CD8-positive, alpha-beta memory T cell (primary cell): Measurements from ENCODE around the gene OLFML3. TPM values are rescaled to one million over a fixed set of nuclear protein-coding genes. Genes with fewer than 3 reads are reported as not detected.
"Not testable (repeated sequence)": the region's sequence is repeated elsewhere in the genome, so short reads cannot be mapped to it uniquely, and the experiment has no call there.

Experiments used
- CTCF ChIA-PET: fragments of 350-600 bp; sonication (Branson Sonifier 250); formaldehyde crosslinking; loops from one replicate; lab custom pipeline; 2021; ENCODE audit warnings: antibody characterized with exemption; lab: Charles Lee
- POLR2A ChIA-PET: fragments of 350-600 bp; sonication (Branson Sonifier 250); formaldehyde crosslinking; loops from one replicate; lab custom pipeline; 2021; ENCODE audit warnings: antibody characterized with exemption; lab: Charles Lee
- DNase-seq, 5 donors: peaks; one replicate each; pipeline versions ENCODE4 v3.0.0 to v3.0.0-alpha.2; 2020 to 2022; ENCODE audit warnings: mixed read lengths in 1 of 5
- H3K27ac ChIP-seq: one replicate; pipeline ENCODE4 v1.7.0; 2013; ENCODE audit warnings: low read depth, mild to moderate bottlenecking, low read length, moderate library complexity
- H3K27me3 ChIP-seq: 2 replicates; pipeline ENCODE4 v1.7.0; 2013; ENCODE audit warnings: low read length, mild to moderate bottlenecking; ENCODE audit not compliant: insufficient read depth, poor library complexity, severe bottlenecking
- H3K36me3 ChIP-seq: 2 replicates; pipeline ENCODE4 v1.7.0; 2013; ENCODE audit warnings: mild to moderate bottlenecking, low read length, moderate library complexity; ENCODE audit not compliant: insufficient read depth
- H3K4me1 ChIP-seq: 2 replicates; pipeline ENCODE4 v1.7.0; 2013; ENCODE audit warnings: mild to moderate bottlenecking, low read length, moderate library complexity; ENCODE audit not compliant: insufficient read depth
- H3K4me3 ChIP-seq: 2 replicates; pipeline ENCODE4 v1.7.0; 2013; ENCODE audit warnings: mild to moderate bottlenecking, low read length
- H3K9me3 ChIP-seq: 2 replicates; pipeline ENCODE4 v1.7.0; 2013; ENCODE audit warnings: mild to moderate bottlenecking, low read length
- H3K27ac Mint-ChIP-seq, 8 donors: one replicate each; pipeline ENCODE4 v1.8.0; 2020 to 2021; ENCODE audit warnings: mixed read lengths in 8 of 8, mild to moderate bottlenecking in 6 of 8, inconsistent platforms in 3 of 8, moderate library complexity in 3 of 8
- H3K27me3 Mint-ChIP-seq, 2 donors: one replicate each; pipeline ENCODE4 v1.8.0; 2020 to 2021; ENCODE audit warnings: mixed read lengths in 2 of 2, mild to moderate bottlenecking in 1 of 2, moderate library complexity in 1 of 2
- H3K36me3 Mint-ChIP-seq, 3 donors: one replicate each; pipeline ENCODE4 v1.8.0; 2020 to 2021; ENCODE audit warnings: mixed read lengths in 3 of 3, inconsistent platforms in 1 of 3, mild to moderate bottlenecking in 1 of 3
- H3K4me1 Mint-ChIP-seq, 3 donors: one replicate each; pipeline ENCODE4 v1.8.0; 2020 to 2021; ENCODE audit warnings: mixed read lengths in 3 of 3, inconsistent platforms in 1 of 3, mild to moderate bottlenecking in 1 of 3
- H3K4me3 Mint-ChIP-seq, 7 donors: one replicate each; pipeline ENCODE4 v1.8.0; 2020 to 2021; ENCODE audit warnings: mixed read lengths in 7 of 7, mild to moderate bottlenecking in 6 of 7, moderate library complexity in 4 of 7, inconsistent platforms in 2 of 7
- H3K9me3 Mint-ChIP-seq, 5 donors: one replicate each; pipeline ENCODE4 v1.8.0; 2020 to 2022; ENCODE audit warnings: mixed read lengths in 5 of 5, mild to moderate bottlenecking in 3 of 5, moderate library complexity in 2 of 5, inconsistent platforms in 1 of 5
- polyA plus RNA-seq: library from polyadenylated mRNA; unstranded; fragments of 300-500 nt; fragmentation: Illumina TruSeq; gene quantifications from one replicate; pipeline ENCODE4 v1.2.3, GENCODE V29; 2021
- total RNA-seq, 2 experiments: library from RNA; stranded (reverse); gene quantifications; one replicate each; pipeline ENCODE4 v1.2.3, GENCODE V29; 2021

Gene OLFML3
- total and polyA plus RNA-seq, 3 experiments from 2014 or later: 0.18 to 0.24 TPM; not detected in 1

DNA sequence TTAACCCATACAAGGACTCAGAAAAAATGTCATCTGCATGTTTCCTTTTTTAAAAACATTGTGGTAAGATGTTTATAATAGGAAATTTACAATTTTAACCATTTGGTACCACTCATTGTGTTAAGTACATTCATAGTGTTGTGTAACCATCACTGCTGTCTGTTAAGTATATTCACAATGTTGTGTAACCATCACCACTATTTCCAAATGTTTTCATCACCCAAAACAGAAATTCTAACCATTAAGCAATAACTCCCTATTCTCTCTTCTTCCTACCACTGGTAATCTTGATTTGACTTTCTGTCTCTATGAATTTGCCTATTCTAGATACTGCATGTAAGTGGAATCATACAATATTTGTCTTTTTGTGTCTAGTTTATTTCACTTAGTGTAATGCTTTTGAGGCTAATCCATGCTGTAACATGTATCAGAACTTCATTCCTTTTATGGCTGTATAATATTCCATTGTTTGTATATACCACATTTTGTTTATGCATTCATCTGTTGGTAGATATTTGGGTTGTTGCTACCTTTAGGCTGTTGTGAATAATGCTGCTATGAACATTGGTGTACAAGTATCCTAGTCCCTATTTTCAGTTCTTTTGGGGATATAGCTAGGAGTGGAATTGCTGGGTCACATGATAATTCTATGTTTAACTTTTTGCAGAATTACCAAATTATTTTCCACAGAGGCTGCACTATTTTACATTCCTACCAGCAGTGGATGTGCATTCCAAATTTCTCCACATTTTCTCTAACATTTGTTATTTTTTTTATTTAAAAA, 36.1 kb upstream of the OLFML3 start:
- peaks cover 13 to 49% (median 25%) of the 10 kb centered on the region in 3 donors for H3K36me3 Mint-ChIP-seq

DNA sequence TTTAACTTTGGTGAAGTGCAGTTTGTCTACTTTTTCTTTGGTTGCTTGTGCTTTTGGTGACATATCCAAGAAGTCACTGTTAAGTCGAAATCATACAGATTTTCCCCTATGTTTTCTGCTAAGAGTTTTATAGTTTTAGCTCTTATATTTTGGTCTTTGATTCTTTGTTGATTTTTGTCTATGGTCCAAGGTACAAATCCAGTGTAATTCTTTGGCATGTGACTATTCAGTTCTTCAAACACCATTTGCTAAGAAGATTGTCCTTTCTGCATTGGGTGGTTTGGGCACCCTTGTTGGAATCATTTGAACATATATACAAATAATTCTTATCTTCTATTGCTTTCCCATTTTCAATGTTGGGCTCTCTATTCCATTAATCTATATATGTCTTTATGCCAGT, 33.9 kb upstream of the OLFML3 start:
- peaks cover 81% of the 10 kb centered on the region for H3K4me1 ChIP-seq
- peaks cover 13 to 52% (median 24%) of the 10 kb centered on the region in 3 donors for H3K36me3 Mint-ChIP-seq
- H3K27me3 Mint-ChIP-seq: no peaks in the 10 kb centered on the region
- peak overlapping the region in 6 of 8 donors; percentile 0 to 96 (median 67) for H3K27ac Mint-ChIP-seq
- peaks cover 16% of the 10 kb centered on the region for H3K36me3 ChIP-seq
- H3K27me3 ChIP-seq: no peaks in the 10 kb centered on the region
- CTCF ChIA-PET: interaction anchor here (1.9 to 6.1 kb wide), 2 partner anchors 12 to 41 kb away, joined by 7 to 74 read pairs; partner anchors contain the start of genes AP4B1 and HIPK1
- no peaks in the 10 kb centered on the region for H3K9me3 Mint-ChIP-seq
- H3K4me3 ChIP-seq: no peak overlapping the region
- no peak for DNase-seq
- no peaks in the 10 kb centered on the region for H3K9me3 ChIP-seq
- peak overlapping the region in 1 of 7 donors; percentile 13 for H3K4me3 Mint-ChIP-seq
- H3K4me1 Mint-ChIP-seq: peaks cover 73 to 87% (median 83%) of the 10 kb centered on the region in 3 donors
- no peak overlapping the region for H3K27ac ChIP-seq
- POLR2A ChIA-PET: interaction anchor here (1.6 to 4.7 kb wide), 2 partner anchors 10 to 15 kb away, joined by 5 to 38 read pairs; partner anchors contain the start of gene HIPK1

More for the DNA sequence above, 36.1 kb upstream of the OLFML3 start:
- H3K9me3 Mint-ChIP-seq: no peaks in the 10 kb centered on the region
- peak overlapping the region in 1 of 7 donors; percentile 32 for H3K4me3 Mint-ChIP-seq
- H3K27me3 Mint-ChIP-seq: no peaks in the 10 kb centered on the region
- peaks cover 72 to 87% (median 84%) of the 10 kb centered on the region in 3 donors for H3K4me1 Mint-ChIP-seq
- no peak overlapping the region for H3K27ac ChIP-seq
- no peak overlapping the region for H3K4me3 ChIP-seq
- peaks cover 16% of the 10 kb centered on the region for H3K36me3 ChIP-seq
- peaks cover 83% of the 10 kb centered on the region for H3K4me1 ChIP-seq
- ChIA-PET CTCF (interaction anchor here (0.9 kb wide), 1 partner anchor 37 kb away, joined by 3 read pairs; no protein-coding TSS in a partner anchor), POLR2A (interaction anchor here (0.5 kb wide), 1 partner anchor 11 kb away, joined by 3 read pairs; no protein-coding TSS in a partner anchor)
- DNase-seq: no peak
- peak overlapping the region in 4 of 8 donors; percentile 1 to 75 (median 12) for H3K27ac Mint-ChIP-seq
- H3K9me3 ChIP-seq: no peaks in the 10 kb centered on the region
- H3K27me3 ChIP-seq: no peaks in the 10 kb centered on the region

DNA sequence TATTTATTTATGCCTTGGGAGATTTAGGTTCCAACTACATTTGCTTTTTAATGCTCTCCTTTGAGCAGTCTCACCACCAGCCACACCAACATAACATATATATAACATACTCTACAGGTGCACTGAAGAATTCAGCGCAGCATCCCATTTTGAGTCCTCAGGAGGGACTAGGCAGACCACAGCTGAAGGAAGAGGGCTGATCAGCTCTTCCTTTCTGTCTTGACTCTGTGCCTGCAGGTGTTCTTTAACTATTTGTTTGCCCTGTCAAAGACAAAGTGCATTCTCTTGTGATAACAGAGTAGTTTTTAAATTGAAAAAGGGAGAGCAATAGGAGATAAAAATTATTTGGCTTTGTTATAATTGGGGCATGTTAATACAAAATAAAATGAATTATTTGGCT, 33.2 kb upstream of the OLFML3 start:
- H3K4me3 Mint-ChIP-seq: peak overlapping the region; percentile 4 to 79 (median 74)

DNA sequence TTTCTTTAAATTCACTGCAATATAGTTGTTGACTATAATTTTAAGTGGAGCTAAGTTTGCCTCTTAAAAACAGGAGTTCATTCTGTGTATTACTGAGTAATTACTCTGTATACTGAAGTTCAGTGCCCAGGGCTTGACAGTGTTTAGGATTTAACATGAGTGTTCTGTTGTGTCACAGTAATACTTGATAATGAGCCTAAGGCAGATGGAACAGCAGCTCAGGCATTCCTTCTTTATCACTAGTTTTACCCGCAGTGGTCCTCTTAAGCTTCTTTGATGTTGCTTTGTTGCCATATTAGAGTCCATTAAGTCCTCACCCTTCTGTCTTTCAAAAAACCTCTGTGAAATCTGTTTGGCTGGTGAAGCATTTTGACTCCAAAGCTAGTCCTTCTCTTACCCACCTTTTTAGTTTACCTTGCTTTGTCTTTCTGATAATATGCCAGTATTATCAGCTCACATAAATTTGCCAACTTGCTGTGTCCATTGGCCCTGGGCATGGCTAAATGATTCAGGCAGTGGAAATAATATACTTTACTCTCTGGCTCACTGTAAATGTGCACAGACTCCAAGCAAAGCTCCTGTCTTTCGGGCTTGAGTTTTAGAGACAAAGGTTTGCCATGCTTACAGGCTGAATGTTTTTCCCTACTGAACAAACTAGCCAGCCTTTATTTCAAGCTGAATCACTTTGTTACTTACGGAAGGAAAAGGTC, 32.4 kb upstream of the OLFML3 start:
- H3K27me3 ChIP-seq: no peaks in the 10 kb centered on the region
- H3K4me1 ChIP-seq: peaks cover 82% of the 10 kb centered on the region
- peaks cover 6% of the 10 kb centered on the region for H3K36me3 ChIP-seq
- peak overlapping the region; percentile 21 for H3K4me3 ChIP-seq
- Mint-ChIP-seq H3K36me3 (peaks cover 4 to 46% (median 15%) of the 10 kb centered on the region in 3 donors), H3K27me3 (no peaks in the 10 kb centered on the region), H3K9me3 (no peaks in the 10 kb centered on the region), H3K4me1 (peaks cover 67 to 89% (median 83%) of the 10 kb centered on the region in 3 donors), H3K4me3 (peak overlapping the region; percentile 19 to 79 (median 76)), H3K27ac (peak overlapping the region; percentile 70 to 96 (median 92))
- ChIA-PET CTCF (interaction anchor here (0.8 to 6.1 kb wide), 6 partner anchors 9 to 874 kb away, joined by 3 to 74 read pairs (median 4); partner anchors contain the start of genes AP4B1, HIPK1 and LRIG2), POLR2A (interaction anchor here (0.6 to 4.7 kb wide), 3 partner anchors 11 to 87 kb away, joined by 3 to 38 read pairs (median 7); partner anchors contain the start of gene HIPK1)
- H3K27ac ChIP-seq: no peak overlapping the region
- no peaks in the 10 kb centered on the region for H3K9me3 ChIP-seq
- no peak for DNase-seq

More for the DNA sequence above, 33.2 kb upstream of the OLFML3 start:
- Histone ChIP-seq H3K36me3 (peaks cover 9% of the 10 kb centered on the region), H3K4me3 (no peak overlapping the region), H3K27ac (no peak overlapping the region), H3K9me3 (no peaks in the 10 kb centered on the region), H3K27me3 (no peaks in the 10 kb centered on the region), H3K4me1 (peaks cover 80% of the 10 kb centered on the region)
- POLR2A ChIA-PET: interaction anchor here (1.6 to 4.7 kb wide), 2 partner anchors 10 to 16 kb away, joined by 5 to 38 read pairs; partner anchors contain the start of gene HIPK1
- no peak for DNase-seq
- Mint-ChIP-seq H3K27me3 (no peaks in the 10 kb centered on the region), H3K9me3 (no peaks in the 10 kb centered on the region), H3K36me3 (peaks cover 8 to 47% (median 17%) of the 10 kb centered on the region in 3 donors), H3K27ac (peak overlapping the region; percentile 66 to 96 (median 90)), H3K4me1 (peaks cover 65 to 86% (median 80%) of the 10 kb centered on the region in 3 donors)
- CTCF ChIA-PET: interaction anchor here (0.9 to 6.1 kb wide), 4 partner anchors 13 to 76 kb away, joined by 3 to 74 read pairs (median 6); partner anchors contain the start of genes AP4B1 and HIPK1

DNA sequence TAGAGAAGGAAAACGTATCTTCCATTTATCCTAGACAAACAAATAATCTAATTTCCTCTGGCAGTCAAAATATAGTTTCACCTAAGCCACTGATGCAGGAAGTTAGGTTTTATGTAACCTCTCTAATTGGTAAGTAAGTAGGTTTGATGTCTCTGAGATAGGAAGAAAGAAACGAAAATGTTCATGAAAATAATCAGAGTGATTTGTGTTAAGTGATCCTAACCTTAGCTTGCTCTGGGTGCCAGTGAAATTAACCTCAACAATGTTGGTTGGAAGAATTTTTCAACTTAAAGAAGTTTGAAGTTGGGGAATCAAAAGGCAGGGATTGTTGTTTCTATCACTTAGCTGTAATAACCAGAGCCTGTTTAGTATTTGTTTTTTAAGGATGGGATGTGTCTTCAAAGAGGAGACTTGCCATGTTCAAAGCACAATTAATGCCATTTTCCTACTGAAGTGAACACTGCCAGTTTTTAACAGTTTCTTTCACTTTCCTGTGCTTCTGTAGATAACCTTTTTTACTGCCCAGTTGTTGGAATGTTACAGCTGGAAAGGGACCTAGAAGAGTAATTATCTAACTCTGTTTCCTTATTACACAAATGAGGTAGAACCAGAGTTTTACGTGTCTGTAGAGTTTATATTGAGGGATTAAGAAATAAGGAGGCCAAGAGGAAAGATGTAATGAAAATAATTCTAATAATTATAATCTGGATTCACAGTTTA, 31.7 kb upstream of the OLFML3 start:
- DNase-seq: peak in 1 of 5 donors; percentile 54
- ChIA-PET CTCF (interaction anchor here (0.8 to 6.1 kb wide), 6 partner anchors 9 to 875 kb away, joined by 3 to 74 read pairs (median 6); partner anchors contain the start of genes AP4B1, DCLRE1B, HIPK1 and LRIG2), POLR2A (interaction anchor here (1.0 to 4.7 kb wide), 2 partner anchors 11 to 17 kb away, joined by 3 to 38 read pairs; partner anchors contain the start of gene HIPK1)
- no peaks in the 10 kb centered on the region for H3K27me3 Mint-ChIP-seq
- no peak overlapping the region for H3K27ac ChIP-seq
- peak overlapping the region; percentile 21 for H3K4me3 ChIP-seq
- peaks cover 65 to 91% (median 85%) of the 10 kb centered on the region in 3 donors for H3K4me1 Mint-ChIP-seq
- no peaks in the 10 kb centered on the region for H3K27me3 ChIP-seq
- peak overlapping the region; percentile 19 to 79 (median 76) for H3K4me3 Mint-ChIP-seq
- H3K27ac Mint-ChIP-seq: peak overlapping the region; percentile 70 to 96 (median 92)
- H3K9me3 ChIP-seq: no peaks in the 10 kb centered on the region
- peaks cover 84% of the 10 kb centered on the region for H3K4me1 ChIP-seq
- peaks cover 6% of the 10 kb centered on the region for H3K36me3 ChIP-seq
- H3K9me3 Mint-ChIP-seq: no peaks in the 10 kb centered on the region
- peaks cover 4 to 42% (median 11%) of the 10 kb centered on the region in 3 donors for H3K36me3 Mint-ChIP-seq

DNA sequence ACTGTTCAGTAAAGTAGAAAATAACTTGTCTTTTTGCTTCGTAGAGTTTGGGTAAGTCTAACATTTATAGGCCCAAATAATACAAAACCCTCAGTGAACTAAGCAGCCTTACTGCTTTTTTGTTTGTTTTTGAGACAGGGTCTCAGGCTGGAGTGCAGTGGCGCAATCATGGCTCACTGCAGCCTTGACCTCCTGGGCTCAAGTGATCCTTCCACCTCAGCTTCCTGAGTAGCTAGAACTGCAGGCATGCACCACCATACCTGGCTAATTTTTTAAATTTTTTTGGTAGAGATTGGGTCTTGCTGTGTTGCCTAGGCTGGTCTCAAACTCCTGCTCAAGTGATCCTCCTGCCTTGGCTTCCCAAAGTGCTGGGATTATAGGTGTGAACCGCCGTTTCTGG, 31.1 kb upstream of the OLFML3 start:
- Mint-ChIP-seq H3K27ac (peak overlapping the region; percentile 89 to 96 (median 92)), H3K36me3 (peaks cover 3 to 43% (median 11%) of the 10 kb centered on the region in 3 donors), H3K4me3 (peak overlapping the region in 6 of 7 donors; percentile 26 to 78 (median 38)), H3K4me1 (peaks cover 67 to 94% (median 87%) of the 10 kb centered on the region in 3 donors)
- H3K27me3 ChIP-seq, H3K9me3 Mint-ChIP-seq, H3K36me3 ChIP-seq, H3K27ac ChIP-seq, DNase-seq, H3K9me3 ChIP-seq, H3K4me3 ChIP-seq, H3K27me3 Mint-ChIP-seq: not testable (repeated sequence)
- H3K4me1 ChIP-seq: peaks cover 82% of the 10 kb centered on the region
- ChIA-PET CTCF (interaction anchor here (0.9 to 6.1 kb wide), 7 partner anchors 8 to 113 kb away, joined by 3 to 74 read pairs (median 6); partner anchors contain the start of genes AP4B1, DCLRE1B and HIPK1), POLR2A (interaction anchor here (0.7 to 4.7 kb wide), 2 partner anchors 18 to 98 kb away, joined by 5 to 38 read pairs; partner anchors contain the start of gene HIPK1)
